ENCODE results near the gene MYEOV.

MYEOV gene

GRCh38 chr11:69310351-69310750 lies 16.4 kb downstream of the MYEOV start:
- no peaks in the 10 kb centered on the region for H3K9me2 ChIP-seq (replicated peaks; ENCODE audit: insufficient read depth, low read length)
- H4K20me1 ChIP-seq (ENCODE audit: low read depth, low read length): no peaks in the 10 kb centered on the region
- H3K36me3 ChIP-seq (ENCODE audit: low read length): no peaks in the 10 kb centered on the region
- no peaks in the 10 kb centered on the region for H3K79me2 ChIP-seq (ENCODE audit: insufficient read depth, low read length)
- no peak overlapping the region for H3K9ac ChIP-seq (ENCODE audit: low read length)
- H3K27me3 ChIP-seq (ENCODE audit: low read length): no peaks in the 10 kb centered on the region
- no peak overlapping the region for H3K4me3 ChIP-seq (ENCODE audit: insufficient read depth, low read length, poor library complexity, severe bottlenecking)
- H3K4me2 ChIP-seq (ENCODE audit: low read depth, low read length, poor library complexity, severe bottlenecking): no peak overlapping the region
- no peak overlapping the region for H2AFZ ChIP-seq (ENCODE audit: low read depth, low read length, severe bottlenecking)
- TF ChIP-seq EZH2phosphoT487 (conservative IDR thresholded peaks at IDR 0.05; ENCODE audit: low read length): no peak
- TF ChIP-seq CTCF (IDR thresholded peaks at IDR 0.05; ENCODE audit: insufficient read depth, low read length, poor library complexity, severe bottlenecking): no peak
- no peak overlapping the region for H3K27ac ChIP-seq (ENCODE audit: low read depth, low read length)
- no peaks in the 10 kb centered on the region for H3K9me3 ChIP-seq (ENCODE audit: insufficient read depth, low read length)
- no peaks in the 10 kb centered on the region for H3F3A ChIP-seq (ENCODE audit: insufficient read depth)

- Histone ChIP-seq H3K36me3 (ENCODE audit: low read length) (no peaks in the 10 kb centered on the region), H4K20me1 (ENCODE audit: low read depth, low read length) (no peaks in the 10 kb centered on the region), H3K4me3 (ENCODE audit: insufficient read depth, low read length, poor library complexity, severe bottlenecking) (no peak overlapping the region), H3K27me3 (ENCODE audit: low read length) (no peaks in the 10 kb centered on the region), H3K9ac (ENCODE audit: low read length) (no peak overlapping the region), H3K9me3 (ENCODE audit: insufficient read depth, low read length) (no peaks in the 10 kb centered on the region), H3K9me2 (replicated peaks; ENCODE audit: insufficient read depth, low read length) (no peaks in the 10 kb centered on the region), H2AFZ (ENCODE audit: low read depth, low read length, severe bottlenecking) (no peak overlapping the region), H3K27ac (ENCODE audit: low read depth, low read length) (no peak overlapping the region), H3K4me2 (ENCODE audit: low read depth, low read length, poor library complexity, severe bottlenecking) (no peak overlapping the region), H3K79me2 (ENCODE audit: insufficient read depth, low read length) (no peaks in the 10 kb centered on the region), H3F3A (ENCODE audit: insufficient read depth) (no peaks in the 10 kb centered on the region)
- TF ChIP-seq EZH2phosphoT487 (conservative IDR thresholded peaks at IDR 0.05; ENCODE audit: low read length): no peak
- no peak for TF ChIP-seq CTCF (IDR thresholded peaks at IDR 0.05; ENCODE audit: insufficient read depth, low read length, poor library complexity, severe bottlenecking)
These were observed 17.2 kb downstream of the MYEOV start for GRCh38 chr11:69310934-69311766.

- Histone ChIP-seq H4K20me1 (ENCODE audit: low read depth, low read length) (no peaks in the 10 kb centered on the region), H3K9me3 (ENCODE audit: insufficient read depth, low read length) (no peaks in the 10 kb centered on the region), H3K9ac (ENCODE audit: low read length) (no peak overlapping the region), H3K27me3 (ENCODE audit: low read length) (no peaks in the 10 kb centered on the region), H3K4me3 (ENCODE audit: insufficient read depth, low read length, poor library complexity, severe bottlenecking) (no peak overlapping the region), H3K36me3 (ENCODE audit: low read length) (no peaks in the 10 kb centered on the region), H3K4me2 (ENCODE audit: low read depth, low read length, poor library complexity, severe bottlenecking) (no peak overlapping the region), H3K9me2 (replicated peaks; ENCODE audit: insufficient read depth, low read length) (no peaks in the 10 kb centered on the region), H3K79me2 (ENCODE audit: insufficient read depth, low read length) (no peaks in the 10 kb centered on the region), H3F3A (ENCODE audit: insufficient read depth) (no peaks in the 10 kb centered on the region), H3K27ac (ENCODE audit: low read depth, low read length) (no peak overlapping the region), H2AFZ (ENCODE audit: low read depth, low read length, severe bottlenecking) (no peak overlapping the region)
- no peak for TF ChIP-seq EZH2phosphoT487 (conservative IDR thresholded peaks at IDR 0.05; ENCODE audit: low read length)
- TF ChIP-seq CTCF (IDR thresholded peaks at IDR 0.05; ENCODE audit: insufficient read depth, low read length, poor library complexity, severe bottlenecking): no peak
These were observed 17.9 kb downstream of the MYEOV start for GRCh38 chr11:69311767-69312385.
